ENCODE results near the gene IL22RA2.

The IL22RA2 gene

DNA sequence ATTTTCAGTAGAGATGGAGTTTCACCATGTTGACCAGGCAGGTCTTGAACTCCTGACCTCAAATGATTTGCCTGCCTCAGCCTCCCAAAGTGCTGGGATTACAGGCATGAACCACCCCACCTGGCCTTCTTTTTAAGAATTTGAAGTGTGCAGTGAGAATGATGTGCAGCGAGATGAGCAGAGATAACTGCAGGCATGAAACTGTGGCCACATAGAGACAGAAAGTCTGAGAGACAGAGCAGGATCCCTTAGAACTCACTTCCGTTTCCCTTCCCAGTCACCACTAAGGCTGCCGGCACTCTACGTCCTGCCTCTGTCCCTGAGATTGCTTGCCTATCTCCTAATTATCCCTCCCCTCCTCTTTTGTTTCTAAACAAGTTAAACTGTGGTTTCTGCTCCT is 27.2 kb downstream of the IL22RA2 start:
- DNase-seq (ENCODE audit: insufficient read length) (no peak), FAIRE-seq (no peak)
- TF ChIP-seq TAF1 (IDR thresholded peaks at IDR 0.05; ENCODE audit: borderline replicate concordance, low read depth, low read length) (no peak), POLR2AphosphoS5 (IDR thresholded peaks at IDR 0.05; ENCODE audit: low read depth, low read length) (no peak), POLR2A (IDR thresholded peaks at IDR 0.05; ENCODE audit: low read depth, low read length) (no peak)

DNA sequence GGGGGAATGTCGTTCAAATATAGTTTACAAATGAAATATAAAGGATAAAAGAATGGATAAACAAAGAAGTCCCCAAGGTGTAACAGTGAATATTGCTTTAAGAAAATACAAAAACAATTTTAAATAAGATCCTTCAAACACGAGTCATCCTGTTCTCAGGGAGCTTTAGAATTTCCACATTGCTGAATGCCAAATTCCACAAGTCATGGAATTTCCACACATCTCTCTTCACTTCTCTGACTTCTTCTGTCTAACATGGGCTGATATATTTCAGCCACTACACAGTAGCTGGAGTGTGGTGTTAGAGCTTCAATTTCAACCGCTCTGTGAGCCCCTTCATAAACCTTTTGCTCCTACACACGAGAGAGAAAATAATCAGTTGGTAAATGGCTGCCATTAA is 28.0 kb downstream of the IL22RA2 start:
- FAIRE-seq (no peak), DNase-seq (ENCODE audit: insufficient read length) (no peak)
- no peak for TF ChIP-seq POLR2A (IDR thresholded peaks at IDR 0.05; ENCODE audit: low read depth, low read length)
- TF ChIP-seq TAF1 (IDR thresholded peaks at IDR 0.05; ENCODE audit: borderline replicate concordance, low read depth, low read length) = no peak

DNA sequence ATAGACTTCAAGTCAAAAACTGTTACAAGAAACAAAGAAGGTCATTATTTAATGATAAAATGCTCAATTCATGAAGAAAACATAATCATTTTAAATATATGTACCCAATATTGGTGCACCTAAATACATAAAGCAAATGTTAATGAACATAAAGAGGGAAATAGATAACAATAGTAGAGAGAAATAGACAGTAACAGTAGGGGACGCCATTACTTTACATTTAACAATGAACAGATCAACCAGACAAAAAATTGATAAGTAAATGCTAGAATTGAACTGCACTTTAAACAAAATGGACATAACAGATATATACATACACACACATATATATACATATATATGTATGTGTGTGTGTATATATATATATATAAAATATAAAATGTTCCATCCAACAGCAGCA is 37.4 kb downstream of the IL22RA2 start:
- TF ChIP-seq POLR2A (IDR thresholded peaks at IDR 0.05; ENCODE audit: low read depth, low read length) (no peak), TAF1 (IDR thresholded peaks at IDR 0.05; ENCODE audit: borderline replicate concordance, low read depth, low read length) (no peak), POLR2AphosphoS5 (IDR thresholded peaks at IDR 0.05; ENCODE audit: low read depth, low read length) (no peak)
- DNase-seq (ENCODE audit: insufficient read length) = no peak
- no peak for FAIRE-seq

DNA sequence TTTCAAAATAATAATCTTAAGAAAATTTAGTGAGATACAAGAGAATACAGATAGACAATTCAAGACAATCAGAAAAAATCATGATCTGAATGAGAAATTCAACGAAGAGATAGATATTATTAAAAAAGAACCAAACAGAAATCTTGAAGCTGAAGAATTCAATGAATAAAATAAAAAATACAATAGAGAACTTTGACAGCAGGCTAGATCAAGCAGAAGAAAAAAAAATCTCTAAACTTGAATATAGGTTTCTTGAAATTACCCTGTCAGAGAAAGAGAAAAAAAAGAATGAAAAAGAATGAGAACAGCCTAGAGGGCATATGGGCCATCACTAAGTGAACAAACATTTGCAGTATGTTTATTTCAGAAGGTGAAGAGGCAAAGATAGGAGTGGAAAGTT is 39.0 kb downstream of the IL22RA2 start:
- DNase-seq (ENCODE audit: insufficient read length) (no peak), FAIRE-seq (no peak)
- no peak for TF ChIP-seq TAF1 (IDR thresholded peaks at IDR 0.05; ENCODE audit: borderline replicate concordance, low read depth, low read length)
- no peak for TF ChIP-seq POLR2A (IDR thresholded peaks at IDR 0.05; ENCODE audit: low read depth, low read length)
- no peak for TF ChIP-seq POLR2AphosphoS5 (IDR thresholded peaks at IDR 0.05; ENCODE audit: low read depth, low read length)

DNA sequence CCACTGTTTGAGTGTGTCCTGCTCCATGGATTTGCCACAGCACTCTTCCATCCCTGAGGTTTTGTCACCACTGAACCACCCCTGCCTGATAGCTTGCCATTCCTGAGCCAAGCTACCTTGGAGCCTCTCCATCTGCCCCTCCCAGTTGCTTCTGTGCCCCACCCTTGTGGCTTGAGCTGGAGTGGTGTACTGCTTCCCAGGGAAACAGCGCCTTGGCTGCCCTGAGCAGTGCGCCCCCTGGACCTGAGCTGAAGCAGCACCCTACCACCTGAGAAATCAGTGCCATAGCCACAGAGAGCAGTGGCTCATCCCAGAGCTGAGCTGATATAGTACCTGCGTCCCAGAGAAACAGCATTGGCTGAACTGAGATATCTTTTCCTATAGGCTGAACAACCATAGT is 40.3 kb downstream of the IL22RA2 start:
- TF ChIP-seq POLR2A (IDR thresholded peaks at IDR 0.05; ENCODE audit: low read depth, low read length) = no peak
- TF ChIP-seq POLR2AphosphoS5 (IDR thresholded peaks at IDR 0.05; ENCODE audit: low read depth, low read length) = no peak
- no peak for TF ChIP-seq TAF1 (IDR thresholded peaks at IDR 0.05; ENCODE audit: borderline replicate concordance, low read depth, low read length)
- no peak for FAIRE-seq
- no peak for DNase-seq (ENCODE audit: insufficient read length)

DNA sequence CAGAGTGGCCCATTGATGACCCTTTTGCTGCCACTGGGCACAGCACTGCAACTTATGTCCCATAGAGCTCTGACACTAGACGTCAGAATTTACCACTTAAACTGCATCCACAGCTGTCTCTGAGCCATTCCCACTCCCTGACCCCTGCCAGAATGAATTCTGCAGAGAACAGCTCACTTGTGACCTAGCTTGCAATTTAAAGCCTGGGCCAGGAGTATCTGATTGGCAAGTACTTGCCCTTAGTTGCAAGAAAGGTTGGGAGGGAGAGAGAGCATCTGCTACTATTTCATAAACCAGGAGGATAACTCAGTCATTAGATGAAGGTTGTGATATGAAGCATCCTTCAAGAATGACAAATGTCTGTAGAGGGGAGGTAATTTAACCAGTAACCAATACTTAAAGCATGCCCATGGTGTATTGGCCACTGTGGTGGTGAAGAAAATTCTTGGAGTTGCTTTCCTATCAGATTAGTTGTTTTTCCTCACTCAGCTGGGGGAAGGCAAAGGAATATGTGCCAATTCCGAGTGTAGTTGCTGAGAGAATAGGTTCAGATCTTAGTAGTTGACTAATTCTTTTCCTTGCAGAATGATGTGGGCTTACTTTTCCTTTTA is 46.5 kb downstream of the IL22RA2 start:
- TF ChIP-seq TAF1 (IDR thresholded peaks at IDR 0.05; ENCODE audit: borderline replicate concordance, low read depth, low read length) (no peak), POLR2AphosphoS5 (IDR thresholded peaks at IDR 0.05; ENCODE audit: low read depth, low read length) (no peak), POLR2A (IDR thresholded peaks at IDR 0.05; ENCODE audit: low read depth, low read length) (no peak)
- FAIRE-seq = no peak
- no peak for DNase-seq (ENCODE audit: insufficient read length)

DNA sequence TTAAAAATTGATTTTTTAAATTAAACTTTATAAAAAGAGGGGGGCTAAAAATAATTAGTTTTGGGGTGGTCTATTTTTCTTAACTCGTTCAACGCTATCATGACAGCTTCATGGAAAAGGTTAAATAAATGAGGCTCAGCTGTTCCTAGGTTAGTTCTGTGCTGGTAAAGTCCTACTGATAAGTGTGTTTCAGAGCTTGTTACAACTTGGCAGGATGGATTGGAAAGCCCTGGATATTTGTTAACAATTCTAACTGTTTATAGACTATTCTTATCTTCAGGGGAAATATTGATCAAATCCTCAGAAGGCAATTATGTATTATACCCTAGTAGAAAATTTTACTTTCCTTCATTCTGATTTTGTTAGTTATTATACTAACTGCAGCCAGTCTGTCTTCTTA is 50.4 kb downstream of the IL22RA2 start:
- DNase-seq (ENCODE audit: insufficient read length) (no peak), FAIRE-seq (no peak)
- TF ChIP-seq POLR2AphosphoS5 (IDR thresholded peaks at IDR 0.05; ENCODE audit: low read depth, low read length) (no peak), TAF1 (IDR thresholded peaks at IDR 0.05; ENCODE audit: borderline replicate concordance, low read depth, low read length) (no peak), POLR2A (IDR thresholded peaks at IDR 0.05; ENCODE audit: low read depth, low read length) (no peak)

DNA sequence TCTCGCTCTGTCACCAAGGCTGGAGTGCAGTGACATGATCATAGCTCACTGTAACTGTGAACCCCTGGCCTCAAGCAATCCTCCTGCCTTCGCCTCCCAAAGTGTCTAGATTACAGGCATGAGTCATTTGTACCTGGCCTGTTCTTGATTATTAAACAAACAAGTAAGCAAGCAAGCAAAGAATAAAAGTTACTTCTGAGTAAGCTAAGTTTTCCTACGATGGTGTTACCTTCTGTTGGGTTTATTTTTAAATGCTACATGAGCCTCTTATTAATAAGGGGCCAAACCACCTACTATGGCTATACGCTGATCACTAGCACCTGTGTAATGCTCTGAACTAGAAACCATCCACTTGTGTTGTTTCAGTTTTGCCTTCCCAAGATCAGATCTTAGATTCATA is 50.8 kb downstream of the IL22RA2 start:
- DNase-seq (ENCODE audit: insufficient read length) (no peak), FAIRE-seq (peak; percentile 21)
- TF ChIP-seq TAF1 (IDR thresholded peaks at IDR 0.05; ENCODE audit: borderline replicate concordance, low read depth, low read length) (no peak), POLR2A (IDR thresholded peaks at IDR 0.05; ENCODE audit: low read depth, low read length) (no peak)

DNA sequence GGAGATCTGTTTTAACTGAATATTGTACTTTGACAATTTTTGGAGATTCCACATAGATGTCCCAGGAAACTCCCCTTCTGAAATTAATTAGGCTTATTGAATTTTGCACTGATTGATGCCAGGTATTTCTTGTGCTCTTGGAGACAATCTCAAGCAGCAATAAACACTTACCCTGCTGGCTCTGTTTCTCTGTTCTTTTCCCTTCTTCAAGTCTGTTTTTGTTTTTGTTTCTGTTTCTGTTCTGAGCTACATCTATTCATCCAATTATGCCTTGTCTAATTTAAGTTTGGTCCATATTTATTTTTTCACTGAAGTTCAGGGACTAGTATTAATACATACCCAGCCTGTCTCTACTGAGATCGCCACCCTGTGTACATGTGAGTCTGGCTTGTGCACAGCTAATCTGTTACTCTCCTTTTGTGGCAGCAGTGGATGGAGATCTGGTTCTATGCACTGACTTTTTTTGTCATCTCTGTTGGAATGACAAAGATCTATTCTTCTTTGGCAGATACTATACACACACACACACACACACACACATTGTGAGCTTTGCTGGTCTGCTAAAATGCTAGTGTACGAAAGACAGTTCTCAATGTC is 51.9 kb downstream of the IL22RA2 start:
- DNase-seq (ENCODE audit: insufficient read length) (no peak), FAIRE-seq (peak; percentile 82)
- no peak for TF ChIP-seq TAF1 (IDR thresholded peaks at IDR 0.05; ENCODE audit: borderline replicate concordance, low read depth, low read length)

DNA sequence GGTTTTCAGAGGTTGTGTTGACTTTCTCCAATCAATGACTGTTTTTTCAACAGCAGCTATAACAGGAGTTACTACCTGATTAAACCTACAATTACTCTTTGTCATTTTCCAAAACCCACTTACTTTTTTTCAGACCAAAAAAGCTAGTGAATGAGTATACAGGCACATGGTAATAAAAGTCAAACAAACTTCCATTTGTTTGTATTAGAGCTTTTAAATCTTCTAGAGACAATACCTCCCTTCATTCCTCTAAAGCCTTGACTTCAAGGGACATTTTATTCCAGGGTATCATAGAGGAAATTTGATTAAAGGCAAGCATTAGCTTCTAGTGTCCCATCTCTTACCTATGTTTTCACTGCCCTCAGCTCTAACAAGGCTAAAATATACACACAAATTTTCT is 52.7 kb downstream of the IL22RA2 start:
- DNase-seq (ENCODE audit: insufficient read length) = no peak
- FAIRE-seq = no peak
- TF ChIP-seq POLR2AphosphoS5 (IDR thresholded peaks at IDR 0.05; ENCODE audit: low read depth, low read length) = no peak

DNA sequence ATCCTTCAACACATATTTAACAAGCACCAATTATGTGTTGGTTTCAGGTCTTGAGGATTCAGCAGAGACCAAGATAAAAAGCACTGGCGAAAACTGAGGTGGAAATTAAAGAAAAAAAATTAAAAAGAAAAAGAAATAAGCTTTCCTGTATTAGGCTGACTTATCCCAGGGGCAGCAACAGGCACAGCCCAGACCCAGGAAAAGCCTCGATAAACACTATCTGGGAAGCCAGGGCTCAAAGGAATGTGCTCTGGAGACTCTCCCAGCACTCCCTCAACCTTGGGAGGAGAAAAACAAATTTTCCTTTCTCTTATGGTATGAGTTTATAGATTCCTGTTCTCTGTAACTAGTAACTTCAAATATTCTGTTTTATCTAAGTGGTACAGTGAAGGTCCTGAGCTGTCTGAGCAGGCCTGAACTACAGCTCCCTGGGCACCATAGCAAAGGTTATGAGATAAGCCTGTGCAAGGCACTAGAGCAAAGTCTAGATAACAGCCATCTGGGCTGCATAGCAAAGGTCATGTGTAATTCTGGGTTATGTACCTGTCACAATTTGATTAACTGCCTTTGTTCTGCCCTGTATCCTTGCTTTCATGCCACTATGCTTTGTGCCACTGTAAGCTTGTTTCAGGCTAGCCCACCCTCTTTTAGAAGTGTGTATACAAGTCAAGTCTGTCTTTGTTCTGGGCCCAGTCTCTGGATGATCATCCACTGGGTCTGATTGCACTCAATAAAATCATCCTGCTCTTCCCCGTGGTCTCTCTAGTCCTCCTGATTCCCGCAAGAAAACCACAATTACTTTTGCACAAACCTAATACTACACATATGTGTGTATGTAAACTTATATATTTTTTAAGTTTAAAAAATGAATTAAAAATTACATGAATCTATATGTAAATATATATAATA is 54.0 kb downstream of the IL22RA2 start:
- no peak for TF ChIP-seq TAF1 (IDR thresholded peaks at IDR 0.05; ENCODE audit: borderline replicate concordance, low read depth, low read length)
- TF ChIP-seq POLR2AphosphoS5 (IDR thresholded peaks at IDR 0.05; ENCODE audit: low read depth, low read length) = no peak
- no peak for TF ChIP-seq POLR2A (IDR thresholded peaks at IDR 0.05; ENCODE audit: low read depth, low read length)
- DNase-seq (ENCODE audit: insufficient read length) (no peak), FAIRE-seq (no peak)

DNA sequence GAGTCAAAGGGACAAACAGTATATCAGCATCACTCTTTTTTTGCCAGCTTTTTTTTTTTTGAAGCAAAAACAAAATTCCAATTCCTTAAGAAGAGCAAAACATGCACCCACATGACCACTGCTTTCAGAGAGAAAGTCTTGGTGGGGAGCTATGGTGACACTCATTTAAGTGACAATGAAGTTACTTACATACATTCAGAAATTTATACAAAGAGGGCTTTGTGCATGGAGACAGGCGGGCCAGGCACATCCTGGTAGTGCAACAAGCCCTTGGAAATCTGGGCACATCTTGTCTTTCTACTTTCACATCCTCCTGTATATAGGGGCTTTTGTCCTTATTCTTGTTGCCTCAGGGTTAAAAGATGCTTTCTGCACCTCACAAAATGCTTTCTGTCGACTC is 55.9 kb downstream of the IL22RA2 start:
- TF ChIP-seq POLR2AphosphoS5 (IDR thresholded peaks at IDR 0.05; ENCODE audit: low read depth, low read length) = no peak
- no peak for TF ChIP-seq TAF1 (IDR thresholded peaks at IDR 0.05; ENCODE audit: borderline replicate concordance, low read depth, low read length)
- TF ChIP-seq POLR2A (IDR thresholded peaks at IDR 0.05; ENCODE audit: low read depth, low read length) = no peak
- FAIRE-seq (no peak), DNase-seq (ENCODE audit: insufficient read length) (no peak)
